OCI-LY7 (cell line): ENCODE data around the gene HACD1.

Source experiments
- EZH2phosphoT487 ChIP-seq: fragments of 200-600 bp; sonication (generic); IDR thresholded peaks from 2 replicates; pipeline ENCODE4 v1.6.1; 2018; ENCODE audit warnings: low read depth, borderline replicate concordance, mild to moderate bottlenecking, mixed run types, antibody characterized with exemption, low read length, moderate library complexity, mixed read lengths
- TF ChIP-seq, protein P1 (sequence below): fragments of 200-600 bp; sonication (generic); conservative IDR thresholded peaks from 2 replicates; pipeline ENCODE4 v1.5.1; 2014; ENCODE audit warnings: mild to moderate bottlenecking, antibody characterized with exemption, low read length, moderate library complexity, mixed read lengths

- TF ChIP-seq, protein P1, sequence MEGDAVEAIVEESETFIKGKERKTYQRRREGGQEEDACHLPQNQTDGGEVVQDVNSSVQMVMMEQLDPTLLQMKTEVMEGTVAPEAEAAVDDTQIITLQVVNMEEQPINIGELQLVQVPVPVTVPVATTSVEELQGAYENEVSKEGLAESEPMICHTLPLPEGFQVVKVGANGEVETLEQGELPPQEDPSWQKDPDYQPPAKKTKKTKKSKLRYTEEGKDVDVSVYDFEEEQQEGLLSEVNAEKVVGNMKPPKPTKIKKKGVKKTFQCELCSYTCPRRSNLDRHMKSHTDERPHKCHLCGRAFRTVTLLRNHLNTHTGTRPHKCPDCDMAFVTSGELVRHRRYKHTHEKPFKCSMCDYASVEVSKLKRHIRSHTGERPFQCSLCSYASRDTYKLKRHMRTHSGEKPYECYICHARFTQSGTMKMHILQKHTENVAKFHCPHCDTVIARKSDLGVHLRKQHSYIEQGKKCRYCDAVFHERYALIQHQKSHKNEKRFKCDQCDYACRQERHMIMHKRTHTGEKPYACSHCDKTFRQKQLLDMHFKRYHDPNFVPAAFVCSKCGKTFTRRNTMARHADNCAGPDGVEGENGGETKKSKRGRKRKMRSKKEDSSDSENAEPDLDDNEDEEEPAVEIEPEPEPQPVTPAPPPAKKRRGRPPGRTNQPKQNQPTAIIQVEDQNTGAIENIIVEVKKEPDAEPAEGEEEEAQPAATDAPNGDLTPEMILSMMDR: no peak
- TF ChIP-seq EZH2phosphoT487: no peak
These were observed 31.9 kb upstream of the HACD1 start for GRCh38 chr10:17649052-17649451.
